Measurements from ENCODE around the gene DAAM1. TPM values are rescaled to one million over a fixed set of nuclear protein-coding genes. Genes with fewer than 3 reads are reported as not detected.

DAAM1 gene
- total RNA-seq, 1 donor from 2014 or later, result 69.9 TPM

DNA sequence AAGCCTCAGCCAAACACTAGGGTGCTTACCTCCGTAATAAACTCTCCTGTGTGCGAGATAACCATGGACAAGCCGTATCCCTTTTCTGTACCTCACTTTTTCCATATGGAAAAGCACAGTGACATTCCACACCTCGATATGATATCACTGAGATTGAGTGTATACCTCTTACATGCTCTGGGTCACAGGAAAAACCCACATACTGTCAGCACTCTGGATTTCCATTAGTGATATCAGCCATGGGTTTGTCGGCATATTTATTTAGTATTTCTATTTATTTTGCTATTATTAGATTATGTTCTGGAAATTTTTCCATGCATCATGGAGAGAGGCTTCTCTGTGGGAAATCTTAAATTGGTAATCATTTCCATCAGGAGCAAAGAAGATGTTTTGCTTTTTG lies 28.0 kb upstream of the DAAM1 start:
- H3K27ac Mint-ChIP-seq, result no peak overlapping the region
- TF ChIP-seq, protein P1, sequence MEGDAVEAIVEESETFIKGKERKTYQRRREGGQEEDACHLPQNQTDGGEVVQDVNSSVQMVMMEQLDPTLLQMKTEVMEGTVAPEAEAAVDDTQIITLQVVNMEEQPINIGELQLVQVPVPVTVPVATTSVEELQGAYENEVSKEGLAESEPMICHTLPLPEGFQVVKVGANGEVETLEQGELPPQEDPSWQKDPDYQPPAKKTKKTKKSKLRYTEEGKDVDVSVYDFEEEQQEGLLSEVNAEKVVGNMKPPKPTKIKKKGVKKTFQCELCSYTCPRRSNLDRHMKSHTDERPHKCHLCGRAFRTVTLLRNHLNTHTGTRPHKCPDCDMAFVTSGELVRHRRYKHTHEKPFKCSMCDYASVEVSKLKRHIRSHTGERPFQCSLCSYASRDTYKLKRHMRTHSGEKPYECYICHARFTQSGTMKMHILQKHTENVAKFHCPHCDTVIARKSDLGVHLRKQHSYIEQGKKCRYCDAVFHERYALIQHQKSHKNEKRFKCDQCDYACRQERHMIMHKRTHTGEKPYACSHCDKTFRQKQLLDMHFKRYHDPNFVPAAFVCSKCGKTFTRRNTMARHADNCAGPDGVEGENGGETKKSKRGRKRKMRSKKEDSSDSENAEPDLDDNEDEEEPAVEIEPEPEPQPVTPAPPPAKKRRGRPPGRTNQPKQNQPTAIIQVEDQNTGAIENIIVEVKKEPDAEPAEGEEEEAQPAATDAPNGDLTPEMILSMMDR (IDR thresholded peaks at IDR 0.05; ENCODE audit: unreplicated experiment), result no peak

DNA sequence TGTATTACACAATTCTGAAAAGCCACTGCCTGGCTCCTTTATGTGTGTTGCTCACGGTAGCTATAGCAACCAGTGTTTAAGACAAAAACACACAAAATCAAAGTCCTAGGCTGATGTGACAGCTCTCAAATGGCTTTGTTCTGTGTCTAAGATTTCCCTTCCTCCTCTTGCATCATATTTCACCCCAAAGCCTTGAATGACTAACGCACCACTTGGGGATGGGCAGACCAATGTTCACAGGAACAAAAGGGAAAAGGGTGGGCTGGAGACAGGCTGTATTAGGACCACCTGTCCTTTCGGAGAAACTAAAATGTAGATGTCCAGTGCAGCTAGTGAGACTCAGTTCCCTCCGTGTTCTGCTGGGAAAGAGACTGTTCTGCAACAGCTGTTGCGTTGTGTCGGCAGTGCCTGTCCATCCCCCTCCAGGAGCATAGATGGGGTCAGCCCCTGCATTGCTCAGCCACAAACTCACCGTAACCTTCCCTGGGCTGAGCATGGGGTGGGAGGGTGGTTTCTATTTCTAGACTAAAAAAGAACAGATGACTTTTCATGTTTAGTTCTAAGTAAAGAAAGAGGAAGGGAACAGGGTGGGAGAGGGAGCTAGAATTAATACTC lies 26.8 kb upstream of the DAAM1 start:
- Mint-ChIP-seq H3K9me3 (ENCODE audit: low read depth) (no peaks in the 10 kb centered on the region), H3K27ac (peak overlapping the region; percentile 67), H3K27me3 (no peaks in the 10 kb centered on the region), H3K4me1 (ENCODE audit: low read depth) (peaks cover 9% of the 10 kb centered on the region), H3K36me3 (ENCODE audit: insufficient read depth) (no peaks in the 10 kb centered on the region), H3K4me3 (ENCODE audit: low read depth) (no peak overlapping the region)
- TF ChIP-seq, protein P1 (IDR thresholded peaks at IDR 0.05; ENCODE audit: unreplicated experiment), result no peak
- DNase-seq (ENCODE audit: low spot score, unreplicated experiment), result no peak

More for the DNA sequence above, 28.0 kb upstream of the DAAM1 start:
- DNase-seq (ENCODE audit: low spot score, unreplicated experiment), result no peak
- no peaks in the 10 kb centered on the region for H3K9me3 Mint-ChIP-seq (ENCODE audit: low read depth)
- H3K4me1 Mint-ChIP-seq (ENCODE audit: low read depth), result peaks cover 11% of the 10 kb centered on the region
- H3K36me3 Mint-ChIP-seq (ENCODE audit: insufficient read depth), result no peaks in the 10 kb centered on the region
- H3K27me3 Mint-ChIP-seq, result no peaks in the 10 kb centered on the region
- H3K4me3 Mint-ChIP-seq (ENCODE audit: low read depth), result no peak overlapping the region

DNA sequence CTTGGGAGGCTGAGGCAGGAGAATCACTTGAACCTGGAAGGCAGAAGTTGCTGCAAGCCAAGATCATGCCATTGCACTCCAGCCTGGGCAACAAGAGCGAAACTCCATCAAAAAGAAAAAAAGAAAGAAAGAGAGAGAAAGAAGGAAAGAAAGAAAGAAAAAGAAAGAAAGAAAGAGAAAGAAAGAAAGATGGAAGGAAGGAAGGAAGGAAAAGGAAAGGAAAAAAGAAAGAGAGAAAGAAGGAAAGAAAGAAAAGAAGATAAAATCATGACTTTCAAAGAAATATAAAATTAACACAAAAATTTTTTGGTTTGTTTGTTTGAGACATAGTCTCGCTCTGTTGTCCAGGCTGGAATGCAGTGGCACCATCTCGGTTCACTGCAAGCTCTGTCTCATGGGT lies 22.2 kb upstream of the DAAM1 start:
- peaks cover 7% of the 10 kb centered on the region for H3K4me1 Mint-ChIP-seq (ENCODE audit: low read depth)
- TF ChIP-seq, protein P1 (IDR thresholded peaks at IDR 0.05; ENCODE audit: unreplicated experiment), result no peak
- H3K9me3 Mint-ChIP-seq (ENCODE audit: low read depth), result no peaks in the 10 kb centered on the region
- no peaks in the 10 kb centered on the region for H3K27me3 Mint-ChIP-seq
- no peak for DNase-seq (ENCODE audit: low spot score, unreplicated experiment)
- no peaks in the 10 kb centered on the region for H3K36me3 Mint-ChIP-seq (ENCODE audit: insufficient read depth)
- H3K4me3 Mint-ChIP-seq (ENCODE audit: low read depth), result no peak overlapping the region
- H3K27ac Mint-ChIP-seq, result no peak overlapping the region

DNA sequence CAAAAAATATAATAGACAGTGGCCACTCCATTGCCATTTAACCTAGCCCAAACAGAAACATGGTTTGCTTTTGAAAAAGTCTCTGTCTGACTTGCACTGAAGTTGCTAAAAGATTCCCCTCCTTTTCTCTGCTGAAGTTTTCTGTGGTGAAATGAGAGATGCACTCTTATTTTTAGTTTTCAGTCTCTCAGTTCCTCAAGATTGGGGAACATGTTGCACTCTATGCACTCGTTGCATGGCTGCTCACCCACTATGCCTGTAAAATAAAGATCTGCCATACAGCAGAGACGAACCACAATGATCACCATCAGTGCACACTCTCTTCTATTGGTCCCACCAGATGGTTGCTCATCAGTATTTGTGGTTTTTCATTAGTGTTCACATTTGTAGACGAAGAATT lies 13.1 kb upstream of the DAAM1 start:
- Mint-ChIP-seq H3K36me3 (ENCODE audit: insufficient read depth) (no peaks in the 10 kb centered on the region), H3K27ac (no peak overlapping the region), H3K4me3 (ENCODE audit: low read depth) (no peak overlapping the region)

DNA sequence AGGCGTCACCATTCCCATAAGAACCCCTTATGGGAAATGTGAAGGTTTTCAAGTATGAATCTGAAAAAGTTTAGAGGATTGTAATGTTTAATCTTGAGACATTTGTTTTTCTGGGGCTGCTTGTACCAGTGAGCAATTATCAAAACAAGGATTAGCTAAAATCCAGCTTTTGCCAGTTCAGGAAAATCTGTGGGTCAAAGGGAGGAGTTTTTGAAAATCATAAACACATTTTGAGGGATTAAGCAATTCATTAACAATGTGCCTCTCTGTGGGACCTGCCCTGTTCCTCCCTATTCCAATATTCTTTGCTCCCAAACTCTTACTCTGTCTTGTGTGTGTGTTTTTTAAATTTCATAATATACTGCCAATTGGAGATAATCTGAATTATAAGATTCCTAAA lies 11.7 kb upstream of the DAAM1 start:
- Mint-ChIP-seq H3K27ac (no peak overlapping the region), H3K27me3 (peaks cover 3% of the 10 kb centered on the region), H3K9me3 (ENCODE audit: low read depth) (no peaks in the 10 kb centered on the region), H3K4me1 (ENCODE audit: low read depth) (no peaks in the 10 kb centered on the region), H3K36me3 (ENCODE audit: insufficient read depth) (no peaks in the 10 kb centered on the region), H3K4me3 (ENCODE audit: low read depth) (no peak overlapping the region)
- TF ChIP-seq, protein P1 (IDR thresholded peaks at IDR 0.05; ENCODE audit: unreplicated experiment), result no peak
- DNase-seq (ENCODE audit: low spot score, unreplicated experiment), result no peak

More for the DNA sequence above, 13.1 kb upstream of the DAAM1 start:
- TF ChIP-seq, protein P1 (IDR thresholded peaks at IDR 0.05; ENCODE audit: unreplicated experiment), result no peak
- DNase-seq (ENCODE audit: low spot score, unreplicated experiment), result no peak
- Mint-ChIP-seq H3K9me3 (ENCODE audit: low read depth) (no peaks in the 10 kb centered on the region), H3K27me3 (peaks cover 3% of the 10 kb centered on the region), H3K4me1 (ENCODE audit: low read depth) (no peaks in the 10 kb centered on the region)

Data from progenitor cell of endocrine pancreas (in vitro differentiated cells).